Colonic mucosa (tissue), 4 donors: ENCODE data around the gene TMEM218. TPM values are rescaled to one million over a fixed set of nuclear protein-coding genes. Genes with fewer than 3 reads are reported as not detected.

Source experiments
- DNase-seq: peaks from one replicate; pipeline ENCODE4 v3.0.0-alpha.2; 2020
- H3K27ac ChIP-seq: fragments of 200-600 bp; one replicate; pipeline ENCODE4 v1.8.0; 2021
- H3K27me3 ChIP-seq: fragments of 200-600 bp; one replicate; pipeline ENCODE4 v1.8.0; 2021
- H3K36me3 ChIP-seq: fragments of 200-600 bp; one replicate; pipeline ENCODE4 v1.8.0; 2021
- H3K4me1 ChIP-seq: fragments of 200-600 bp; one replicate; pipeline ENCODE4 v1.8.0; 2021; ENCODE audit warnings: mild to moderate bottlenecking
- H3K4me3 ChIP-seq: fragments of 200-600 bp; one replicate; pipeline ENCODE4 v1.8.0; 2021
- H3K9ac ChIP-seq, 2 donors: one replicate each; pipeline ENCODE4 v1.7.0; 2013; ENCODE audit warnings: control low read depth in 2 of 2, low read depth in 2 of 2, low read length in 2 of 2
- H3K9me3 ChIP-seq: fragments of 200-600 bp; one replicate; pipeline ENCODE4 v1.8.0; 2021
- intact Hi-C: fragments of 100-400 bp; cut with DNase I; formaldehyde crosslinking; loops from one replicate; pipeline ENCODE4 v1.14.1; 2022
- total RNA-seq, 2 donors: library from RNA; stranded (reverse); fragmentation: NEBNext Ultra II Directional in 1 of 2; extraction: Animal tissue kit (Norgen Biotek cat#: 25700) in 1 of 2; gene quantifications; one replicate each; pipeline ENCODE4 v1.2.1, GENCODE V29; 2021
- TF ChIP-seq, protein P1 (sequence below): fragments of 200-600 bp; IDR thresholded peaks from one replicate; pipeline ENCODE4 v1.8.0; 2022; ENCODE audit warnings: antibody characterized with exemption, mild to moderate bottlenecking
- donor health status: healthy.
- donor health status: DM: no; HTN: no; CAD: no.
- donor health status: DM: no; HTN: no; CAD: no.

Gene TMEM218
- total RNA-seq, 2 donors from 2014 or later, result 8.7 to 17.3 TPM

DNA sequence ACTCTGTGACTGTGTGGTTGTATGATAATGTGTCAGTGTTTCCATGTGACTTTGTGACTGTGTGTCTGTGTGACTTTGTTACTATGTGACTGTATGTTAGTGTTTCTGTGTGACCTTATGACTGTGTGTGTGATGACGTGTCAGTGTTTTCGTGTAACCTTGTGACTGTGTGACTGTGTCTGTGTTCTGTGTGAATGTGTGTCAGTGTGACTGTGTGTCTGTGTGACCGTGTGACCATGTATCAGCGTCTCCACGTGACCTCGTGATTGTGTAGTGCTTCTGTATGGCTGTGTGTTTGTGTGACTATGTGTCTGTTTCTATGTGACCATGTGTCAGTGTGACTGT, 43.6 kb upstream of the TMEM218 start:
- Histone ChIP-seq H3K27ac (no peak overlapping the region), H3K36me3 (no peaks in the 10 kb centered on the region), H3K4me1 (no peaks in the 10 kb centered on the region), H3K4me3 (no peak overlapping the region), H3K9me3 (no peaks in the 10 kb centered on the region), H3K9ac (no peak overlapping the region), H3K27me3 (no peaks in the 10 kb centered on the region)
- DNase-seq, result no peak
- TF ChIP-seq, protein P1, sequence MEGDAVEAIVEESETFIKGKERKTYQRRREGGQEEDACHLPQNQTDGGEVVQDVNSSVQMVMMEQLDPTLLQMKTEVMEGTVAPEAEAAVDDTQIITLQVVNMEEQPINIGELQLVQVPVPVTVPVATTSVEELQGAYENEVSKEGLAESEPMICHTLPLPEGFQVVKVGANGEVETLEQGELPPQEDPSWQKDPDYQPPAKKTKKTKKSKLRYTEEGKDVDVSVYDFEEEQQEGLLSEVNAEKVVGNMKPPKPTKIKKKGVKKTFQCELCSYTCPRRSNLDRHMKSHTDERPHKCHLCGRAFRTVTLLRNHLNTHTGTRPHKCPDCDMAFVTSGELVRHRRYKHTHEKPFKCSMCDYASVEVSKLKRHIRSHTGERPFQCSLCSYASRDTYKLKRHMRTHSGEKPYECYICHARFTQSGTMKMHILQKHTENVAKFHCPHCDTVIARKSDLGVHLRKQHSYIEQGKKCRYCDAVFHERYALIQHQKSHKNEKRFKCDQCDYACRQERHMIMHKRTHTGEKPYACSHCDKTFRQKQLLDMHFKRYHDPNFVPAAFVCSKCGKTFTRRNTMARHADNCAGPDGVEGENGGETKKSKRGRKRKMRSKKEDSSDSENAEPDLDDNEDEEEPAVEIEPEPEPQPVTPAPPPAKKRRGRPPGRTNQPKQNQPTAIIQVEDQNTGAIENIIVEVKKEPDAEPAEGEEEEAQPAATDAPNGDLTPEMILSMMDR, result no peak
- intact Hi-C loops, result no loop called here

DNA sequence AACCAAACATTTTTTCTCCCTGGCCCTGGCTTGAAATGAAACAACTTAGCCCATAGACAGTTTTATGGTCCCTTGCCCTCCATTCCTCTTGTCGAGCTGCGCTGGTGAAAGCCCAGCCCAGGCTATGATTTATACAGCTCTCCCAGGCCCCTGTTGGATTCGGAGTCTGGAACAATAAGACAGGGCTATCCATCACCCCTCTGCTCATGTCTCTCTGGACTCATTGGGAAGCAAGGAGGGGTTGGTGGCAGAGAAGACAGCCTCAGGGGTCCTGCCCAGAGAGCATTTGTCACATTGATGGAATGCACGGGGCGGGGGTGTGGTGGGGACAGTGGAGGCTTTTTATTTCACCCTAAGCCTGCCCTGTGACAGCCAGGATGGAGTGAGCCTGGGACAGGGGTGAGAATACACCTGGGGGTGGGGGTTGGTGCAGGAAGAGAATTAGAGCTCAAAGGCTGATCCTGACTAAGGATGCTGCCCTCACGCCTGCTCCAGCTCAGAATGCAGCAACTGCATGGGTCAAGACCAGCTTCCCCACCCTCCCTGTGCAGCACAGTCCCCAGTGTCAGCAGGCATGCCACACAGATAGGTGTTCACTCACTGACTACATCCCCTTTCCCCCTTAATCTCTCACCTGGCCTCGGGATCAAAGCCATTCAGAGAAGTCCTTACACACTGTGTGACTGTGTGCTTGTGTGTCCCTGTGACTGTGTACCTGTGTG, 43.1 kb upstream of the TMEM218 start:
- TF ChIP-seq, protein P1, result no peak
- Histone ChIP-seq H3K36me3 (no peaks in the 10 kb centered on the region), H3K4me3 (no peak overlapping the region), H3K27ac (no peak overlapping the region), H3K4me1 (no peaks in the 10 kb centered on the region), H3K9me3 (no peaks in the 10 kb centered on the region), H3K27me3 (no peaks in the 10 kb centered on the region), H3K9ac (no peak overlapping the region)
- no peak for DNase-seq
- intact Hi-C loops, result no loop called here

DNA sequence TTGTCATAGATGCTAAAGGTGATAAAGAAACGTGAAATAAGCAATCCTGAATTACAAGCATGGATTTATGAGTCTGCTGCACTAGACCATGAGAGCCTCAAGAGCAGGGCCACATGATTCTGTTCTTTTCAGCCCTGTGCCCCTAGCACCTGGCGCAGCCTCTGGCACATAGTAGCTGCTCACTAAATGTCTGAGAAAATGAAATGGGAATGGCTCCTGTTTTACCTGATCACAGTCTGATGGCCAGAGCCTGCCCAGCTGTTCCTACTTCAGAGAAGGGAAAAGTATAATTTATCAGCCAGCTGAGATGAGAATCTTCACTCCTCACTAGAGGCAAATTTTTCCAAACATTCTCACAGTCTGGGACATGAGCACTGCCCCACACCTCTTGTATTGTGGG, 42.4 kb upstream of the TMEM218 start:
- Histone ChIP-seq H3K27ac (no peak overlapping the region), H3K4me1 (no peaks in the 10 kb centered on the region)
- TF ChIP-seq, protein P1, result no peak

GRCh38 chr11:125148743-125149142, 37.3 kb upstream of the TMEM218 start:
- H3K9ac ChIP-seq, result no peak overlapping the region
- no peak overlapping the region for H3K4me3 ChIP-seq
- DNase-seq, result no peak
- no peaks in the 10 kb centered on the region for H3K36me3 ChIP-seq
- intact Hi-C loops, result no loop called here
- TF ChIP-seq, protein P1, result no peak
- no peaks in the 10 kb centered on the region for H3K4me1 ChIP-seq
- no peaks in the 10 kb centered on the region for H3K27me3 ChIP-seq
- H3K9me3 ChIP-seq, result no peaks in the 10 kb centered on the region
- no peak overlapping the region for H3K27ac ChIP-seq

More for the DNA sequence above, 42.4 kb upstream of the TMEM218 start:
- no peak overlapping the region for H3K9ac ChIP-seq
- intact Hi-C loops, result no loop called here
- H3K9me3 ChIP-seq, result no peaks in the 10 kb centered on the region
- no peak overlapping the region for H3K4me3 ChIP-seq
- no peaks in the 10 kb centered on the region for H3K36me3 ChIP-seq
- no peak for DNase-seq
- H3K27me3 ChIP-seq, result no peaks in the 10 kb centered on the region

GRCh38 chr11:125148011-125148410, 36.6 kb upstream of the TMEM218 start:
- no peak overlapping the region for H3K27ac ChIP-seq
- DNase-seq, result no peak
- no peaks in the 10 kb centered on the region for H3K4me1 ChIP-seq
- H3K4me3 ChIP-seq, result no peak overlapping the region
- H3K9ac ChIP-seq, result no peak overlapping the region
- no peaks in the 10 kb centered on the region for H3K27me3 ChIP-seq
- H3K36me3 ChIP-seq, result no peaks in the 10 kb centered on the region
- TF ChIP-seq, protein P1, result no peak
- no peaks in the 10 kb centered on the region for H3K9me3 ChIP-seq
- intact Hi-C loops, result no loop called here
